Globus pallidus (tissue), 1 donor: ENCODE data around the gene CD6.
"Not testable (repeated sequence)": the region's sequence is repeated elsewhere in the genome, so short reads cannot be mapped to it uniquely, and the experiment has no call there.

ENCODE experiments used
- DNase-seq: peaks from one replicate; pipeline ENCODE4 v3.0.0-alpha.2; 2015; ENCODE audit warnings: low spot score

Gene CD6

DNA sequence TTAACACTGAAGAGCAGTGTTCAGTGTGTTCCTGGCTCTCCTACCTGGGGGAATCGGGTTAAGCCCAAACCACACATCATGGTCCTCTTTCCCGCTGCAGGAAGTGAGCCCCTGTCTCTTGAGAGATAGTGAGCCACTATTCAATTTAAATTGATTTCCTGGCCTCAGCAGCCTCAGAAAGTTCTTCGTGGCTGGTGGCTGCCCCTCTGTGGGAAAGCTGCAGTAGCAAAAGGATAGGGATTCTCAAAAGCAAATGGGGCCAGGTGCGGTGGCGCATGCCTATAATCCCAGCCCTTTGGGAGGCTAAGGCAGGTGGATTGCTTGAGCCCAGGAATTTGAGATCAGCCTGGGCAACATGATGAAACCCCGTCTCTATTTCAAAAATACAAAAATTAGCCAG is 81.7 kb downstream of the CD6 start:
- DNase-seq = no peak

DNA sequence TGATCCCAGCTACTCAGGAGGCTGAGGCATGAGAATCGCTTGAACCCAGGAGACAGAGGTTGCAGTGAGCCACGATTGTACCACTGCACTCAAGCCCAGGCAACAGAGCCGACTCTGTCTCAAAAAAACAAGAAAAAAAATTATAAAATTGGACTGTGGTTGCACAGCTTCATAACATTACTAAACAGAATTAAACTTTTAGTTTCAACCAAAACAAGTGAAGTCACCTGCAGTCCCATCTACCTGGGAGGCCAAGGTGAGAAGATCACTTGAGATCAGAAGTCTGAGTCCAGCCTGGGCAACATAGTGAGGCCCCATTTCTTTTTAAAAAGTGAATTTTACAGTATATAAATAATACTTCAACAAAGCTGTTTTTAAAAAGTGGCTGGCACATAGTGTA is 83.0 kb downstream of the CD6 start:
- DNase-seq = no peak

DNA sequence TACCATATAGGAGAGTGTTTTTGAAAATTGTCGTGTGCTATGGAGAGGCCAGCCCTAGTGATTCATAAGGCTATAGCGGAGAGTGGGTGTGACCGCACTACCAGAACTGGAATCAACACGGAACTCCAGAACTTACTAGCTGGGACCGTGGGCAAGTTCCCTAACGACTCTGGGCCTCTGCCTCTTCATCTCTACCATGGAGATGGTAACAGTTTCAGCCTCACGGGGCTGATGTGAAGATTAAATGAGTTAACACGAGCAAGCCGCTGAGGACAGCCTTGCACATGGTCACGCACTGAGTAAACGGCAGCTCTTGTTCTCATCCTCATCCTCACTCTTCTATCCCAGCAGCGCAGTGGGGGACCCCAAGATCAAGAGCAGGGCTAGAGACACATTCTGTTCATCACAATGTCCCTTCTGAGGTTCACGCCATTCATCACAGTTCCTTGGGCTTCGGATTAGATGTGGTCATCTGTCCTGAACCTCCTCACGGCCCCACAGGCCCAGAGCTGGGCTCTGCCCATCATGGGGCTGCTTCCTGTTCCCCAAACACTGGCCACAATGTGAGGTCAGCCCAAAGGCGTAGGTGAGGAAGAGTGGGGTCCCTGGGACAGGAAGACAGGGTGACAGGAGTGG is 83.6 kb downstream of the CD6 start:
- DNase-seq = no peak

DNA sequence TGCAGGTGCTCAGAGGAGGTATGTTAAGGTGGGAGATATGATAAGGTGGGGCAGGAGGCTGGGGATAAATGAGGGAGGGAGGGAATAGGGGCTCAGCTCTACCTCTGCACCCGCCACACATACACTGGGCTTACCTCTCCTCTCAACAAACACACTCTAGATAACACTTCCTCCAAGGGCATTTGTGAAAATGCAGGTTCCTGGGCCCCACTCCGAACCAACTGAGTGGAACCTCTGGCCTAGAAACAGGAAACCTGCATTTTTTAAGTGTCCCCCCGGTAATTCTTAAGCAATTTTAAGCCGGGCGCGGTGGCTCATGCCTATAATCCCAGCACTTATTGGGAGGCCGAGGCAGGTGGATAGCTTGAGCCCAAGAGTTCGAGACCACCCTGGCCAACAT is 84.3 kb downstream of the CD6 start:
- DNase-seq = no peak

DNA sequence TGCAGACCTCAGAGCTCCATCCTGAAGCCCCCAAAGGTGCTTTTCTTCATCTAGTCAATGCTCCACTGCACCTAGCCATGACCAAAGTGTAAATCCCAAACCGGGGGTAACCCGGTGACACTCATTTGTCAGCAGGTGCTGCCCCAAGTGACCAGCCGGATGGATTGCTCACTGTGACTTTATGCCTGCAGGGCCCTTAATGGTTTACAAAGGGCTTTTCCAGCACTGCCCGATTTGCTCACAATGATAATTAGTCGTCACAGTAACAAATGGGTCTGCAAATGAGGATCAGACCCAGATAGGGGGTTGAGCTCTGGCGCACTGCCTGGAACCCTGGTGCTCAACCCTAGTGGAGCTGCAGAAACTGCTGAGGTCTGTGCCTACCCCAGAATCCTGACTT is 85.1 kb downstream of the CD6 start:
- no peak for DNase-seq

DNA sequence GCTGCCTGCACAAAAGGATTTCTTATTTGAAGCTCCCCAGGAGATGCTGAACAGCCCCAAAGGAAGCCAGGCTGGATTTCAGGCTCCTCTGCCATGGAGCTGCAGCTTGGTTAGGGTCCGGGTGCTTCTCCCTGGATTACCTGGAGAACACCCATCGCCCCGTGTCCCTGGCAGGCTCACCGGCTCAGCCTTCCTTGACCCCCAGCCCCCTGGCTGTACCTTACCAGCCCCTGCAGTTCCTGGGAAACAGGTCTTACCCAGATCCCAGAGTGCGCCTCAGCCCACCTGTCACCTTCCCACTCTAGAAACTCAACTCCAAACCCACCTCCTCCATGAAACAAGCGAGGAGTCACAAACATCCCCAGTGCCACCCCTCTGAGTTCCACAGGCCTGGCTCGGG is 85.5 kb downstream of the CD6 start:
- no peak for DNase-seq

DNA sequence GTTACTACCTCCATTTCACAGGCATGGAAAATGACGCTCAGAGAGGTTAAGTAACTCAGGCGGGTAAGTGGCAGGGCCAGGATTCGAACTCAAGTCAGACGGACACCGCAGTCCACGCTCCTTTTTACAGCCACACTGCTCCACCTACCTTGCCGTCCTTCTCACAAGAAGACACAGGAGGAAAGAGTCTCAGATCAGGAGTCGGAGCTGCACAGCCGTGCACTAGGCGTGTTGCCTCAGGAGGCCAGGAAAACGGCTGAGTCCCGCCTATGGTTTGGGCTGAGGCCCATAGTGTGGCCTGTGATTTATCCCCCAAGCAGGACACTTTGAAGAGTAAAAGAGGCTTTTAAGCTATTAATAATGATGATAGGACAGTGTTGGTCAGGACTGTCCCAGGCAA is 86.1 kb downstream of the CD6 start:
- no peak for DNase-seq

DNA sequence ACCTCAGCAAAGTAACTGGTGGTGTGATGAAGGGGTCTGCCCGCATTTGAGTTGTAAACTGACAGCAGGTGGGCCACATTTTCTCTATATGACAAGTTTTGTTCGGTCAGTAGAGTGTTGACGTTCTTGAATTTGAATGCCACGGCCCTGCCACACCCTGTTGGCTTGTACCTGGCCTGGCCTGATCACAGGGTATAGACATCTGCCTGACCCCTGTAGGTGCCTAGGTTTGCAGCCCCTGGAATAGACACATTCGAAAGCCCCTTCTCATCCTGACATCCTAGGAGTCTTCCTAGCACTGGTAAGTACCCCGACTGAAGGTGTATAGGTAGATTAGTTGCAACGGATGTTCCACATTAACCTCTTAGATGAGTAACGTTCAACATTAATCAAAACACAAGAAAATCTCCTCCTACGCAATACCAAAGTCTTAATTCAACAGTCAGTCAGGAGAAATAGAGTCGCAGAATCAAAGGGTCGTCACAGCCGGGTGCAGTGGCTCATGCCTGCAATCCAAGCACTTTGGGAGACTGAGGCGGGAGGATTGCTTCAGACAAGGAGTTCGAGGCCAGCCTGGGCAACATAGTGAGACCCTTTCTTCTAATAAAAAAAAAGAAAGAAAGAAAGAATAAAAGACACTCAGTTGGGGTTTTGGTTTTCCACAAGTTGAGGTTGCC is 87.2 kb downstream of the CD6 start:
- DNase-seq = no peak

DNA sequence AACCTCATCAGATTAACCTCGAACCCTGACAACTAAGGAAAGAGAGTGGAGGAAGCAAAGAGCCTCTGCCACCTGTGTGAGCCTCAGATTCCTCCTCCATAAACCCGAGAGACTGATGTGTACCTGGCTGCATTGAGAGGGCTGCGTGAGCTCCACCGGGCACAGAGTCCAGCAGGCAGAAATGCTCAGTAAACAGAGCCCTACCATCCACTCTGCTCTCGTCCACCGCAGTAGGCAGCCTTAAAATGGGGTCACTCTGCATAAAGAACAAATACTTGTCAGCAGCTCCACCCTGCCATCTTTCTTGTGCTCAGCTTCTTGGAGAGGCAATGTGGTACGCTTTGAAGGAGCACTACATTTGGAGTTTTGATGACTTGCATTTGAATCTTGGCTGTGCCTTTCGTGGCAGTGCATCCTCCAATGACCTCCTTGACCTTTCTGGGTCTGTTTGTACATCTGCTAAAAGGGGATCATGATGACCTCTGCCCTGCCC is 87.8 kb downstream of the CD6 start:
- DNase-seq = no peak

DNA sequence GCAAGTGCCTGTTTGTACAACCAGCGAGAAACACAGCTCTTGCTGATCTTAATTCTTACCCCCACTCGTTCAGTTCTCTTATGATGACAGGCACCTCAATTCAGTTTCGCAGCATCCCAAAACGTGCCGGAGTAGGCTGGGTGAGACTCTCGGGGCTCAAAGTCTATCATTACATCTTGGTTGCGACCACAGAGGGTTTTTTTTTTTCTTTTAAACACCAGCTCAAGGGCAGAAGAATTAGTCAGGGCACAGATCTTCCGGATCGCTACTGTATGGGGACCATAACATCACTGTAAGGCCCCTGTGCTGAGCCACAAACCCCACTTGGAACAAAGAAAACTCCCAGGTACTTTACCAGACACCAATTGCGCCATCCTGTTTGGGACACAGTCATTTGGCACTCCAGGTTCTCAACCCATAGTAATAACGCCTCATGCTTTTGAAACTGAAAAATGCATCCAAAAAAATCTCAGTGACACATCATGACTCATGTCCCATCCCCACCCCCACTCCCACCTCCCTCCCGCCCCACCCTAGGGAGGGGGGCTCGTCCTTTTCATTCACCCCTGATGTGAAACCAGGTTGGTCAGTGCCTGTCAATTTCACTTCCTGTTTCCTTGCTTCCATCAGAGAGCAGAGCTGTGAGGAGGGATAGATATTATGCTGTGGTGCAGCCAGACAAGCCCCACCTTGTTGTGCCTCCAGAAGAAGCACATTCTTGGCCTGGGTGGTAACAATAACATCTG is 89.8 kb downstream of the CD6 start:
- DNase-seq = no peak

DNA sequence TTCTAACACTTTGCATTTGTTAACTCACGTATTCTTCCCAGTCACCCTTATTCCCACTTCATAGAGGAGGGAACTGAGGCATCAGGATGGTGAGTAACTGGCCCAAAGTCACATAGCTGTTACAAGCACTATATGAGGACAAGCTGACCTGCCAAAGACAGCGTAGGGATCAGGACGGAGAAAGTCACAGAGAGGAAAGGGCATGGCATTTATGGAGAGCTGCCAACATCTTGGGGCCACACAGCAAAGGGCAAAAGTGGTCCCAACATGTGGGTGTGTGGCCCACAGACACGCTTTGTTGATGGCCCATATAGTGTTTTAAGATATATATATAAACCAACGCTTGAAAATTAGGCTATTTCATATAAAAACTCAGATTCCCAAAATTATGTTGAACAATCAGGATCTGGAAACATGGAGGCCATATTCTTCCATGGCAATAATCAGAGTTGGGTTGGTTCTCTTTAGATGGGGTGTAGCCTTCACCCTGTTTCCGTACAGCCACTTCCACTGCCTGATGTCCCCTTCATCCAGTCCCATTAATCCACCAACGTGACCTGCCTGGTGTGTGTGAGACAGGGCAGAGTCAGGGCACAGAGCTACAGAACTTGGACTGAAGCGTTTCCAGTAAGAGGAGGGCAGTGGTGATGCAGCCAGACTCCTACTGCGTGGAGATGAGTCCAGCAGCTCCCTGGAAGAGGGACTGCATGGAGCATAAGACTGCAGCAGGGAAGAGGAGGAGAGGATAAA is 90.9 kb downstream of the CD6 start:
- no peak for DNase-seq

DNA sequence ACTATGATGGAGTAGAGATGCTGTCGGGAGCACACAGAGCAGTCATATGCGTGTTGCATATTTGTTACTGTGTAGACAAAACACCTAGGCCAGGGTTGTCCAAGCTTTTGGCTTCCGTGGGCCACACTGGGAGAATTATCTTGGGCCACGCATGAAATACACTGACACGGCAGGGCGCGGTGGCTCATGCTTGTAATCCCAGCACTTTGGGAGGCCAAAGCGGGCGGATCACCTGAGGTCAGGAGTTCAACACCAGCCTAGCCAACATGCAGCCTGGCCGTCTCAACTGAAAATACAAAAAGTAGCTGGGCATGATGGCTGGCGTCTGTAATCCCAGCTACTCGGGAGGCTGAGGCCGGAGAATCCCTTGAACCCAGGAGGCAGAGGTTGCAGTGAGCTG is 93.8 kb downstream of the CD6 start:
- not testable (repeated sequence) for DNase-seq

DNA sequence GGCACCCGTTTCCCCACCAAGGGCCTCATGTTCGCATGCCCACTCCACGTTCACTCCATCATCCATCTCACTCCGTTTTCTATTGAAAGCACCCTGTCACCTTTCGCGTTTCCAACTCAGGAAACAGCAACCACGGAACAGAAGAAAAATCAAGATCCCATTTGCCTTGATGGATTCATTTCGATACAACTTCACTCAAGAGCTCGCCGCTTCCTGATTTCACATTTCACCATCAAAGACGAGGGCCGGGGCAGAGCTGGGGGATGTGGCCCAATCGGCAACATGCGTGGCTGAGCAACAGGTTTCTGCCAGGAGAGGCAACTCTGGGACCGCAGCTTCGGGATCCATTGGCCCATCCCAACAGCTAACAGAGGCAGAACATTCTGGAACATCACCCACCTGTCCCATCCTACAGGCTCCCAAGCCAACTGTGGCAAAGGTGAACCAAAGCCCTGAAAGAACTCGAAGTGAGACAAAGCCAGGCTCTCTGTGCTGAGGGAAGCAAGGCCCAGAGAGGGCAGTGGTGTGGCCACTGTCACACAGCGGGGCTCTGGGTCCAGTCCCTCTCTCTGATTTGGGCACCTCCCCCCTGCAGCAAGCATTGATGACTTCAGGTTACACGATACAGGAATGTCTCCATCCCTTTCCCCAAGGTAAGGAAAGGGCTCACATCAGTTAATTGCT is 94.6 kb downstream of the CD6 start:
- DNase-seq = no peak

DNA sequence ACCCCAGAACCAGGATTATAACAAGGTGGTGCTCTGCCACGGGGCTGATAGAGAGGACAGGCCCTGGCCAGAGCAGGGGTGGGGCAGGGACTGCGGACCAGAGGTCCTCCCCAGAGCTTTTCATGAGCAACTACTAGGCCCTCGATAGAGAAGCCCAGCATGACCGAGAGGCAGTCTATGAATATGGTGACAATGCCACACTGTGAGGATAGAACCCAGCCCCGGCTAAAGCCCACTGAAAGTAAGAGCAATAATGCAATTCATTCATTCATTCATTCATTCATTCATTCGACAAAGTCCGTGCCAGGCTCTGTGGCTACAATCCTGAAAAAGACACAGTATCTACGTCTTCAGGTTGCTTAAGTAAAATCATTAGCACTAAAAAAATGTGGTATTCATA is 95.2 kb downstream of the CD6 start:
- no peak for DNase-seq

DNA sequence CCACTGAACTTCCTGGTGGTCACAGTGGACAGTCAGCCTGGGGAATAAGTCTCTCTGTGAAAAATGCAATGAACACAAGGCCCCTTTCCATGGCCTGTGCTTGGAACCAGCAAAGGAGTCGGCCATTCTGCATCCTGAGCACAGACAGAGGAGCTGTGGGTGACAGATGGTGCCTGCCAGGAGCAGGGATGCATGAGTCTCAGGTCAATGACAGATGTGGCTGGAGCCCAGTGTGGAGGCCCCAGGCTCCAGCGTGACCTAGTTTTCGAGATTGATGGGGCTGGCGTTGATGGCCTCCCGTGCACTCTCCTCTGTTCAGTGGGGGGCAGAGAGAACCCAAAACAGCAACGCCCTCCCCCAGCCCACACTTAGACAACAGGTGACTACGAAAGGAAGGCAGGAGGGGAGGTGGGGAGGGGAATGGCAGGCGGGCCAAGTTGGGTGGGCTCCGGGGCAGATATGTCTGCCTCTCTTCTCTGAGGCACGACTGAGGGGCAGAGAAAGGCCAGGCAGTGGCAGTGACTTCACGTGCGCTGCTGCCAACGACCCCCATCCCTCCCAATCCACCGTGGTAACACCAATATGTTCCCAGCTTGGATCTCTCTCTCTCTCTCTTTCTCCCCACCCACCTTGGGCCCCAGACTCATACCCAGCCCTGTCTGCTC is 96.4 kb downstream of the CD6 start:
- no peak for DNase-seq

DNA sequence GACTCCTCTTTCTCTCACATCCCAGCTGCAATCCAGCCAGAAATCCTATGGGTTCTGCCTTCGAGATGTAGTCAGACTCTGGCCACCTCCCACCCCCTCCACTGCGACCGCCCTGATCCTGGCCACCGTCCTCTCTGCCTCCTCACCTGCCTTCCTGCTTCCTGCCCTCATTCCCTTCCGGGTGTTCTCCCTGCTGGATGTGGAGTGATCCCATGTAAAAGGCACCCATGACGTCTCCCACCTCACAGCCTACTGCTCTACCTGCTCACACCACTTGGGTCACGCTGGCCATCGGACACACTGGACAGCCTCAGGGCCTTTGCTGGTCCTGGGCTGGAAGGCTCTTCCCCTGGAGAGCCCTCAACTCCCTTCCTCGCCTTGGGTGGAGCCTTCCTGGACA is 97.1 kb downstream of the CD6 start:
- no peak for DNase-seq

DNA sequence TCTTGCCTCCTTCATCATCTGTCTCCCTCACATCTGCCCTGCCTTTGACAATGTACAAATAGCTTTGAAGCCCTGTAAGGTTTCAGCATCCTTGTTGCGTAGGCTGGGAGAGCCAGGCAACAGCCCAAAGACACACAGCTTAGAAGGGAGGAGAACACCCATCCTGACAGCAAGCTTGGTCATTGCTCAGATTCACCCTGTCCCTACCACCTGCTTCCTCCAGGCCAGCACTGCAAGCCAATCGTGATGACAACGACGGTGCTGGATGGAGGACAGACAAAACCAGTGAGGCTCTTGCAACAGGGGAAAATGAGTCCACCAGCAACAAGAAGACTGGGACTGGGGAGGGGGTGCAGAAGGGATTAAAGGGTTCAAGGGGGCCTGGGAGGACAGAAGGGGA is 97.9 kb downstream of the CD6 start:
- no peak for DNase-seq
